ENCODE results near the gene PAX6. TPM values are rescaled to one million over a fixed set of nuclear protein-coding genes. Genes with fewer than 3 reads are reported as not detected.

Gene PAX6
- total RNA-seq, 1 experiment from 2014 or later, result 14.6 TPM

GRCh38 chr11:31764766-31765165 is 46.4 kb downstream of the PAX6 start:
- no peaks in the 10 kb centered on the region for H3K79me2 ChIP-seq (ENCODE audit: low read length)
- no peak overlapping the region for H3K9ac ChIP-seq (ENCODE audit: low read length)
- no peak overlapping the region for H3K27ac ChIP-seq (ENCODE audit: low read length)
- no peaks in the 10 kb centered on the region for H3K4me1 ChIP-seq (ENCODE audit: insufficient read depth, low read length)
- BruUV-seq (replicated peaks), result no TSS peak
- ATAC-seq, result no peak
- CTCF ChIA-PET, result no interaction called here
- intact Hi-C loops (cut with micrococcal nuclease), result no loop called here
- no peaks in the 10 kb centered on the region for H3K27me3 ChIP-seq (ENCODE audit: low read length)
- H3K9me3 ChIP-seq (ENCODE audit: low read length), result no peaks in the 10 kb centered on the region
- H3K36me3 ChIP-seq (ENCODE audit: low read depth, low read length), result no peaks in the 10 kb centered on the region
- DNase-seq, result no peak
- H4K20me1 ChIP-seq (ENCODE audit: low read length), result no peaks in the 10 kb centered on the region
- no peak overlapping the region for H3K4me3 ChIP-seq (ENCODE audit: low read length)
- H3K4me2 ChIP-seq (ENCODE audit: low read length), result no peak overlapping the region
- POLR2A ChIA-PET (ENCODE audit: unreplicated experiment), result no interaction called here
- H3F3A ChIP-seq (ENCODE audit: low read length, unreplicated experiment), result no peaks in the 10 kb centered on the region
- no peak overlapping the region for H2AFZ ChIP-seq (ENCODE audit: low read length)
- no peaks in the 10 kb centered on the region for H3K9me2 ChIP-seq (replicated peaks; ENCODE audit: low read length)
- TF ChIP-seq EZH2 (IDR thresholded peaks at IDR 0.05; ENCODE audit: low read length, unreplicated experiment) (no peak), EZH2phosphoT487 (IDR thresholded peaks at IDR 0.05; ENCODE audit: borderline replicate concordance, low read length) (no peak), CTCF (conservative IDR thresholded peaks at IDR 0.05; ENCODE audit: low read depth, low read length) (no peak)

DNA sequence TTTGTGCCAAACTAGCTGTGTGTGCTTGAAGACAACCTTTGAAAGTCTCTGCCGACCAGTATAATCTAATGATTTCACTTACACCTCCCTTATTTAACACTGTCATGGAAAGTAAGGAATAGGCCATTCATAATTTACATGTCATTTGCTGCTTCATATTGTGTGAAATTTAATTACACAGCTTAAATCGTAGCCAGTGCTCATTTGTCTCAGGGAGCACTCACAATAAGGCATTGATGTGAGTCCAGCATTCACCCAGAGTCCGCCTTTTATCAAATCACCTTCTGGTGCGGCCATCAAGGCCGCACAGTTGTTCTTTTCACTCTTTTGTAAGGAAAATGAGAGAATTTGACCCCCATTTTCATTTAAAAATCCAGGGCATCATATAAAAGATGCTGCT is 46.9 kb downstream of the PAX6 start:
- Histone ChIP-seq H4K20me1 (ENCODE audit: low read length) (no peaks in the 10 kb centered on the region), H3K27ac (ENCODE audit: low read length) (no peak overlapping the region), H3K36me3 (ENCODE audit: low read depth, low read length) (no peaks in the 10 kb centered on the region), H2AFZ (ENCODE audit: low read length) (no peak overlapping the region), H3K9ac (ENCODE audit: low read length) (no peak overlapping the region), H3K9me3 (ENCODE audit: low read length) (no peaks in the 10 kb centered on the region), H3F3A (ENCODE audit: low read length, unreplicated experiment) (no peaks in the 10 kb centered on the region), H3K4me2 (ENCODE audit: low read length) (no peak overlapping the region), H3K9me2 (replicated peaks; ENCODE audit: low read length) (no peaks in the 10 kb centered on the region), H3K27me3 (ENCODE audit: low read length) (no peaks in the 10 kb centered on the region), H3K79me2 (ENCODE audit: low read length) (no peaks in the 10 kb centered on the region), H3K4me3 (ENCODE audit: low read length) (no peak overlapping the region), H3K4me1 (ENCODE audit: insufficient read depth, low read length) (no peaks in the 10 kb centered on the region)
- ATAC-seq, result no peak
- ChIA-PET POLR2A (ENCODE audit: unreplicated experiment) (no interaction called here), CTCF (no interaction called here)
- no peak for DNase-seq
- TF ChIP-seq EZH2phosphoT487 (IDR thresholded peaks at IDR 0.05; ENCODE audit: borderline replicate concordance, low read length), result no peak
- TF ChIP-seq CTCF (conservative IDR thresholded peaks at IDR 0.05; ENCODE audit: low read depth, low read length), result no peak
- no peak for TF ChIP-seq EZH2 (IDR thresholded peaks at IDR 0.05; ENCODE audit: low read length, unreplicated experiment)
- BruUV-seq (replicated peaks), result no TSS peak
- intact Hi-C loops (cut with micrococcal nuclease), result no loop called here

GRCh38 chr11:31763296-31763695 is 47.8 kb downstream of the PAX6 start:
- Histone ChIP-seq H3K9me2 (replicated peaks; ENCODE audit: low read length) (no peaks in the 10 kb centered on the region), H3K27ac (ENCODE audit: low read length) (no peak overlapping the region), H3K4me3 (ENCODE audit: low read length) (no peak overlapping the region), H3K27me3 (ENCODE audit: low read length) (no peaks in the 10 kb centered on the region), H3K4me2 (ENCODE audit: low read length) (no peak overlapping the region), H3K9ac (ENCODE audit: low read length) (no peak overlapping the region), H3K4me1 (ENCODE audit: insufficient read depth, low read length) (no peaks in the 10 kb centered on the region), H3F3A (ENCODE audit: low read length, unreplicated experiment) (no peaks in the 10 kb centered on the region), H3K36me3 (ENCODE audit: low read depth, low read length) (no peaks in the 10 kb centered on the region), H2AFZ (ENCODE audit: low read length) (no peak overlapping the region), H3K79me2 (ENCODE audit: low read length) (no peaks in the 10 kb centered on the region), H4K20me1 (ENCODE audit: low read length) (no peaks in the 10 kb centered on the region), H3K9me3 (ENCODE audit: low read length) (no peaks in the 10 kb centered on the region)
- ATAC-seq (no peak), DNase-seq (no peak)
- BruUV-seq (replicated peaks), result no TSS peak
- CTCF ChIA-PET, result no interaction called here
- intact Hi-C loops (cut with micrococcal nuclease), result no loop called here
- POLR2A ChIA-PET (ENCODE audit: unreplicated experiment), result no interaction called here
- TF ChIP-seq EZH2 (IDR thresholded peaks at IDR 0.05; ENCODE audit: low read length, unreplicated experiment) (no peak), CTCF (conservative IDR thresholded peaks at IDR 0.05; ENCODE audit: low read depth, low read length) (no peak), EZH2phosphoT487 (IDR thresholded peaks at IDR 0.05; ENCODE audit: borderline replicate concordance, low read length) (no peak)
